Left lung (tissue), 10 donors: ENCODE measurements around the gene SPSB2. TPM values are rescaled to one million over a fixed set of nuclear protein-coding genes. Genes with fewer than 3 reads are reported as not detected.

Source experiments
- ATAC-seq: fragments of 200-7000 bp; cut with Tn5 transposase; one replicate; pipeline ENCODE4 v1.9.1; 2020; ENCODE audit warnings: moderate library complexity
- DNase-seq, 4 donors: peaks; one replicate each; pipeline ENCODE4 v3.0.0-alpha.2; 2013 to 2020
- H3K27ac ChIP-seq, 2 donors: fragments of 200-600 bp; sonication (generic) in 1 of 2; one replicate each; pipeline versions ENCODE4 v1.5.0 to v1.8.0; 2020 to 2021
- H3K27me3 ChIP-seq, 2 donors: fragments of 200-600 bp; sonication (generic) in 1 of 2; one replicate each; pipeline versions ENCODE4 v1.5.0 to v1.8.0; 2020 to 2021
- H3K36me3 ChIP-seq, 2 donors: fragments of 200-600 bp; sonication (generic) in 1 of 2; one replicate each; pipeline versions ENCODE4 v1.5.0 to v1.8.0; 2020 to 2021
- H3K4me1 ChIP-seq, 2 donors: fragments of 200-600 bp; one replicate each; pipeline ENCODE4 v1.8.0; 2021
- H3K4me3 ChIP-seq, 2 donors: fragments of 200-600 bp; sonication (generic) in 1 of 2; one replicate each; pipeline versions ENCODE4 v1.5.0 to v1.8.0; 2020 to 2021; ENCODE audit warnings: mild to moderate bottlenecking in 1 of 2
- H3K9me3 ChIP-seq, 2 donors: fragments of 200-600 bp; sonication (generic) in 1 of 2; one replicate each; pipeline versions ENCODE4 v1.5.0 to v1.8.0; 2020 to 2021
- intact Hi-C, 2 donors: fragments of 100-400 bp; cut with DNase I; formaldehyde crosslinking; loops; one replicate each; pipeline versions ENCODE4 v1.11.2 to v1.14.2; 2022
- polyA plus RNA-seq, 6 donors: library from polyadenylated mRNA; unstranded; fragments of 120-200 nt; gene quantifications; one replicate each; pipeline ENCODE4 v1.2.1, GENCODE V29; 2013; ENCODE audit not compliant: insufficient read length in 6 of 6
- total RNA-seq, 2 donors: library from RNA; stranded (reverse); fragmentation: NEBNext Ultra II Directional; extraction: Animal tissue kit (Norgen Biotek cat#: 25700); gene quantifications; one replicate each; pipeline ENCODE4 v1.2.1, GENCODE V29; 2021
- TF ChIP-seq, protein P1 (sequence below), 2 donors: fragments of 200-600 bp; sonication (generic) in 1 of 2; IDR thresholded peaks; one replicate each; pipeline versions ENCODE4 v1.5.0 to v1.8.0; 2021; ENCODE audit warnings: antibody characterized with exemption in 2 of 2
- donor health status: DM: no; HTN: yes; CAD: no.
- donor health status: DM: no; HTN: no; CAD: no.

The SPSB2 gene
- total and polyA plus RNA-seq, 8 donors, result 3.4 to 27.1 (median 8.4) TPM

DNA sequence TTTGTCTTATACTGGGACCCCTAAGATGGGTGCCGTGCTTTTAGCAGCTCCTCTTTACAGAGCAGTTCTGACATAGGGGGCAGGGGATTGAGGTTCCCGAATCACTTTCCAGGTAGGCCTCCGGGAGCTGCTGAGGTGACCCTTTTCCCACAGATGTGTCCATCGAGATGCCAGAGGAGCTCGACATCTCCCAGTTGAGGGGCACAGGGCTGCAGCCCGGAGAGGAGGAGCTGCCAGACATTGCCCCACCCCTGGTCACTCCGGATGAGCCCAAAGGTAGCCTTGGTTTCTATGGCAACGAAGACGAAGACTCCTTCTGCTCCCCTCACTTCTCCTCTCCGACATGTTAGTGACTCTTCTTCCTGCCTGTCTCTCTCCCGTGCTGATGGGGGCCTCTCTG, 10.1 kb downstream of the SPSB2 start:
- no peak for ATAC-seq
- H3K4me3 ChIP-seq, result no peak overlapping the region
- no peak overlapping the region for H3K27ac ChIP-seq
- TF ChIP-seq, protein P1, sequence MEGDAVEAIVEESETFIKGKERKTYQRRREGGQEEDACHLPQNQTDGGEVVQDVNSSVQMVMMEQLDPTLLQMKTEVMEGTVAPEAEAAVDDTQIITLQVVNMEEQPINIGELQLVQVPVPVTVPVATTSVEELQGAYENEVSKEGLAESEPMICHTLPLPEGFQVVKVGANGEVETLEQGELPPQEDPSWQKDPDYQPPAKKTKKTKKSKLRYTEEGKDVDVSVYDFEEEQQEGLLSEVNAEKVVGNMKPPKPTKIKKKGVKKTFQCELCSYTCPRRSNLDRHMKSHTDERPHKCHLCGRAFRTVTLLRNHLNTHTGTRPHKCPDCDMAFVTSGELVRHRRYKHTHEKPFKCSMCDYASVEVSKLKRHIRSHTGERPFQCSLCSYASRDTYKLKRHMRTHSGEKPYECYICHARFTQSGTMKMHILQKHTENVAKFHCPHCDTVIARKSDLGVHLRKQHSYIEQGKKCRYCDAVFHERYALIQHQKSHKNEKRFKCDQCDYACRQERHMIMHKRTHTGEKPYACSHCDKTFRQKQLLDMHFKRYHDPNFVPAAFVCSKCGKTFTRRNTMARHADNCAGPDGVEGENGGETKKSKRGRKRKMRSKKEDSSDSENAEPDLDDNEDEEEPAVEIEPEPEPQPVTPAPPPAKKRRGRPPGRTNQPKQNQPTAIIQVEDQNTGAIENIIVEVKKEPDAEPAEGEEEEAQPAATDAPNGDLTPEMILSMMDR (IDR thresholded peaks at IDR 0.05), result no peak
- no peaks in the 10 kb centered on the region for H3K27me3 ChIP-seq
- peaks cover 0 to 82% of the 10 kb centered on the region in 2 donors for H3K36me3 ChIP-seq
- H3K4me1 ChIP-seq, result peaks cover 3 to 9% of the 10 kb centered on the region in 2 donors
- intact Hi-C loops, result no loop called here
- no peaks in the 10 kb centered on the region for H3K9me3 ChIP-seq
- DNase-seq, result no peak

DNA sequence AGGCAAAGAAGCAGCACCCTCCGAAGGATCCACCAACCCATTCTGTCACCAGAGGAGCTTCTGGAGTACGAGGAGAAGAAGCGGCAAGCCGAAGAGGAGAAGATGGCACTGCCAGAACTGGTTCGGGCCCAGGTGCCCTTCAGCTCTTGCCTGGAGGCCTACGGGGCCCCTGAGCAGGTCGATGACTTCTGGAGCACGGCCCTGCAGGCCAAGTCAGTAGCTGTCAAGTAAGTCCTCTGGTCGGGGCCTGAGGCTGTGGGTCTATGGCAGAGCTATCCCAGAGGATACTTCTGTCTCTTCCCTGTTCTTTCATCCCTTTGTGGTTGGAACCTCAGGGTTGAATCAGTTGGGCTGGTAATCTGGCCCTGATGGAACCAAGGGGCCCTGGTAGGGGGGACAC, 11.7 kb downstream of the SPSB2 start:
- intact Hi-C loops, result no loop called here

DNA sequence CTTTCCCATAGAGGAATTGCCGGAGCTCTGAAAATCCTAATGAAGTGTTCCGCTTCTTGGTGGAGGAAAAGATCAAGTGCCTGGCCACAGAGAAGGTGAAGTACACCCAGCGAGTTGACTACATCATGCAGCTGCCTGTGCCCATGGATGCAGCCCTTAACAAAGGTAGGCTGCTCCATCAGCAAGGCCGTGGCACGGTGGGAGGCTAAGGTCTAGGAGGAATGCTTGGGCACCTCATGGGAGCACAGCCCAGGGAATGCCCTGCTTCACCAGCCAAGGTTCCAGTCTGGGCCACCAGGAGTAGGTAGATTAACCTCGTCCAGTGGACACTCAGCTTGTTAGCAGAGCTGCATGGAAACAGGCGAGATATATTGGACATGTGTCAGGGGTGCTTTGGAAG, 12.2 kb downstream of the SPSB2 start:
- Histone ChIP-seq H3K4me3 (no peak overlapping the region), H3K4me1 (no peaks in the 10 kb centered on the region), H3K27ac (no peak overlapping the region), H3K9me3 (no peaks in the 10 kb centered on the region), H3K36me3 (peaks cover 0 to 100% of the 10 kb centered on the region in 2 donors), H3K27me3 (no peaks in the 10 kb centered on the region)
- ATAC-seq (no peak), DNase-seq (no peak)
- intact Hi-C loops, result no loop called here
- TF ChIP-seq, protein P1 (IDR thresholded peaks at IDR 0.05), result no peak

More for the DNA sequence above, 11.7 kb downstream of the SPSB2 start:
- H3K36me3 ChIP-seq, result peaks cover 0 to 99% of the 10 kb centered on the region in 2 donors
- H3K27ac ChIP-seq, result no peak overlapping the region
- no peak overlapping the region for H3K4me3 ChIP-seq
- TF ChIP-seq, protein P1 (IDR thresholded peaks at IDR 0.05), result no peak
- DNase-seq (no peak), ATAC-seq (no peak)
- no peaks in the 10 kb centered on the region for H3K9me3 ChIP-seq
- H3K27me3 ChIP-seq, result no peaks in the 10 kb centered on the region
- H3K4me1 ChIP-seq, result peaks cover 0 to 1% of the 10 kb centered on the region in 2 donors

DNA sequence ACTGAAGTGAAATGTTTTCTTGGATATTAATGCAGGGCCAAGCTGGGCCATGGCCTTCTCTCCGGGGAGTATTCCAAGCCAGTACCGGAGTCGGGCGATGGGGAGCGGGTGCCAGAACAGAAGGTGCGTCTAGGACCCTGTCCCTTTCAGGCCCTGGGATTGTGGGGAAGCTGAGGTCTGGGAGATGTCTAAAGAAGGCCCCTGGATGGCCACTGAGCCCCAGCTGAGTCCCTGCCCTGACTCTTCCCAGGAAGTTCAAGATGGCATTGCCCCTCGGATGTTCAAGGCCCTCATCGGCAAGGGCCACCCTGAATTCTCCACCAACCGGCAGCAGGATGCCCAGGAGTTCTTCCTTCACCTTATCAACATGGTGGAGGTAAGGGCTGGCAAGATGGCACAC, 13.0 kb downstream of the SPSB2 start:
- intact Hi-C loops, result no loop called here
- ATAC-seq (no peak), DNase-seq (no peak)
- Histone ChIP-seq H3K4me3 (no peak overlapping the region), H3K4me1 (no peaks in the 10 kb centered on the region), H3K36me3 (peaks cover 0 to 100% of the 10 kb centered on the region in 2 donors), H3K9me3 (no peaks in the 10 kb centered on the region), H3K27me3 (no peaks in the 10 kb centered on the region), H3K27ac (no peak overlapping the region)
- TF ChIP-seq, protein P1 (IDR thresholded peaks at IDR 0.05), result no peak

DNA sequence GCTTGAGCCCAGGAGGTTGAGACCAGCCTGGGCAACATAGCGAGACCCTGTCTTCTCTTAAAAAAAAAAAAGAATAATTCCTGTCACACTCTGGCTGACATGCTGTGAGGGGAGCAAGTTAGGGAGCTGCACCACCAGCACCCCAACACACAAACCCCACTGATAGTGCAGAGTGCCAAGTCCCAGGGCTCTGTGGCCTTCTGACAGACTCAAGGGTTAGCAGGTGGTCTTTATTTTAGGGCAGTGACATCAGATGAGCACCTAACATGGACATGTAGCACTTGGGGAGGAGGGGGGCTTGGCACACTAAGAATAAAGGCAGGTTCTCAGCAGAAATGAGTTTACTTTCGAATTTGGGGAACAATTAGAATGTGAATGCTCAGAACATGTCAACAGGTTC, 14.3 kb downstream of the SPSB2 start:
- H3K36me3 ChIP-seq, result peaks cover 0 to 88% of the 10 kb centered on the region in 2 donors
- H3K4me3 ChIP-seq, result no peak overlapping the region
- TF ChIP-seq, protein P1 (IDR thresholded peaks at IDR 0.05), result no peak
- ATAC-seq, result no peak
- intact Hi-C loops, result no loop called here
- H3K9me3 ChIP-seq, result no peaks in the 10 kb centered on the region
- no peaks in the 10 kb centered on the region for H3K27me3 ChIP-seq
- H3K4me1 ChIP-seq, result peaks cover 0 to 4% of the 10 kb centered on the region in 2 donors
- H3K27ac ChIP-seq, result no peak overlapping the region
- no peak for DNase-seq
